HCT116 (cell line): Measurements from ENCODE around the gene TRIM24. TPM values are rescaled to one million over a fixed set of nuclear protein-coding genes. Genes with fewer than 3 reads are reported as not detected.

ENCODE experiments used
- ATAC-seq: fragments of 200-7000 bp; cut with Tn5 transposase; 2 replicates; pipeline ENCODE4 v1.9.1; 2020; ENCODE audit warnings: mild to moderate bottlenecking, moderate library complexity
- BruUV-seq: library from RNA; stranded (reverse); fragments of 400-500 nt; replicated peaks from 2 replicates; lab custom pipeline; 2021; lab: Mats Ljungman, UMichigan
- CTCF ChIA-PET: fragments of 300-600 bp; sonication (Branson Sonifier 250); formaldehyde crosslinking; loops from one replicate; lab custom pipeline; 2021; ENCODE audit warnings: antibody characterized with exemption; lab: Charles Lee
- POLR2A ChIA-PET: fragments of 300-600, 350-600 bp; sonication (Branson Sonifier 250); formaldehyde crosslinking; loops from one replicate; lab custom pipeline; 2021; ENCODE audit warnings: antibody characterized with exemption; lab: Charles Lee
- RAD21 ChIA-PET, 2 experiments: fragments of 300-600 bp; sonication (Branson Sonifier 250); formaldehyde crosslinking; loops; one replicate each; lab custom pipeline; 2023; ENCODE audit warnings: low total read pairs in 2 of 2; ENCODE audit not compliant: uncharacterized antibody in 2 of 2, unreplicated experiment in 2 of 2, low non-redundant PET in 1 of 2; lab: Charles Lee
- DNase-seq: peaks from one replicate; pipeline ENCODE4 v3.0.0-alpha.2; 2010; ENCODE audit warnings: low read depth, low spot score
- H2AFZ ChIP-seq: fragments of 200-600 bp; shearing (Covaris generic), sonication (generic); 2 replicates; pipeline ENCODE4 v1.6.1; 2017; ENCODE audit warnings: low read depth, mixed run types, mixed read lengths, antibody characterized with exemption, low read length; ENCODE audit not compliant: poor library complexity, severe bottlenecking
- H3K27ac ChIP-seq: 2 replicates; pipeline ENCODE4 v1.5.1; 2012; ENCODE audit warnings: low read depth, low read length
- H3K27me3 ChIP-seq: fragments of 200-600 bp; sonication (generic); 2 replicates; pipeline ENCODE4 v1.6.1; 2016; ENCODE audit warnings: mixed run types, low read length, mixed read lengths; ENCODE audit not compliant: insufficient read depth
- H3K36me3 ChIP-seq, 2 experiments: fragments of 200-500 bp in 1 of 2; fragments of 200-600 bp in 1 of 2; sonication (Bioruptor generic) in 1 of 2; sonication (generic) in 1 of 2; 2 replicates each; pipeline versions ENCODE4 v1.5.1 to v1.6.1; 2014 to 2016; ENCODE audit warnings: low read length in 2 of 2, inconsistent platforms in 1 of 2, mixed read lengths in 1 of 2, mixed run types in 1 of 2; ENCODE audit not compliant: insufficient read depth in 2 of 2, control insufficient read depth in 1 of 2
- H3K4me1 ChIP-seq, 2 experiments: fragments of 200-600 bp in 1 of 2; sonication (generic) in 1 of 2; 2 replicates each; pipeline versions ENCODE4 v1.5.1 to v1.6.1; 2012 to 2017; ENCODE audit warnings: low read length in 2 of 2, inconsistent platforms in 1 of 2, mild to moderate bottlenecking in 1 of 2, mixed read lengths in 1 of 2, mixed run types in 1 of 2, moderate library complexity in 1 of 2; ENCODE audit not compliant: insufficient read depth in 2 of 2, control insufficient read depth in 1 of 2
- H3K4me2 ChIP-seq: fragments of 200-600 bp; sonication (generic); 2 replicates; pipeline ENCODE4 v1.6.1; 2017; ENCODE audit warnings: mixed run types, low read length, mixed read lengths
- H3K4me3 ChIP-seq, 2 experiments: fragments of 200-600 bp in 1 of 2; sonication (generic) in 1 of 2; replicated peaks in 1 of 2; 2 replicates each; pipeline ENCODE4 v1.5.1; 2011 to 2016; ENCODE audit warnings: low read length in 2 of 2, control low read depth in 1 of 2, low read depth in 1 of 2, mild to moderate bottlenecking in 1 of 2, mixed read lengths in 1 of 2, mixed run types in 1 of 2
- H3K79me2 ChIP-seq: fragments of 200-600 bp; sonication (generic); 2 replicates; pipeline ENCODE4 v1.6.1; 2017; ENCODE audit warnings: mild to moderate bottlenecking, mixed run types, low read length, moderate library complexity, mixed read lengths; ENCODE audit not compliant: insufficient read depth
- H3K9ac ChIP-seq: fragments of 200-600 bp; sonication (generic); 2 replicates; pipeline ENCODE4 v1.6.1; 2016; ENCODE audit warnings: low read length, mixed read lengths
- H3K9me2 ChIP-seq: fragments of 200-600 bp; sonication (generic), shearing (Covaris generic); 2 replicates; pipeline ENCODE4 v1.6.1; 2017; ENCODE audit warnings: mixed run types, mild to moderate bottlenecking, moderate library complexity; ENCODE audit not compliant: insufficient read depth
- H3K9me3 ChIP-seq, 2 experiments: fragments of 200-500 bp in 1 of 2; fragments of 200-600 bp in 1 of 2; sonication (Bioruptor generic) in 1 of 2; sonication (generic) in 1 of 2; 2 replicates each; pipeline ENCODE4 v1.6.1; 2014 to 2017; ENCODE audit warnings: low read length in 2 of 2, mixed read lengths in 2 of 2, inconsistent platforms in 1 of 2, low read depth in 1 of 2, mild to moderate bottlenecking in 1 of 2, mixed run types in 1 of 2, moderate library complexity in 1 of 2; ENCODE audit not compliant: control insufficient read depth in 1 of 2, insufficient read depth in 1 of 2
- H4K20me1 ChIP-seq: fragments of 200-600 bp; sonication (generic), shearing (Covaris generic); 2 replicates; pipeline ENCODE4 v1.6.1; 2017; ENCODE audit warnings: mixed run types, mild to moderate bottlenecking, moderate library complexity; ENCODE audit not compliant: insufficient read depth
- CBX3 ChIP-seq: IDR thresholded peaks from 2 replicates; pipeline ENCODE4 v1.6.1; 2012; ENCODE audit warnings: low read depth
- EGR1 ChIP-seq: IDR thresholded peaks from 2 replicates; pipeline ENCODE4 v1.6.1; 2012; ENCODE audit warnings: low read depth
- ELF1 ChIP-seq: IDR thresholded peaks from 2 replicates; pipeline ENCODE4 v1.6.1; 2012; ENCODE audit warnings: low read depth, borderline replicate concordance
- EZH2 ChIP-seq: fragments of 200-600 bp; sonication (generic); IDR thresholded peaks from 2 replicates; pipeline ENCODE4 v1.6.1; 2017; ENCODE audit warnings: antibody characterized with exemption, mixed run types
- EZH2phosphoT487 ChIP-seq: fragments of 200-600 bp; IDR thresholded peaks from 2 replicates; pipeline ENCODE4 v1.6.1; 2018; ENCODE audit warnings: antibody characterized with exemption, borderline replicate concordance
- FOSL1 ChIP-seq: IDR thresholded peaks from 2 replicates; pipeline ENCODE4 v1.6.1; 2012; ENCODE audit warnings: low read depth
- JUND ChIP-seq: IDR thresholded peaks from 2 replicates; pipeline ENCODE4 v1.6.1; 2012
- POLR2A ChIP-seq: IDR thresholded peaks from 2 replicates; pipeline ENCODE4 v1.7.0; 2011; ENCODE audit warnings: borderline replicate concordance; ENCODE audit not compliant: insufficient read depth, insufficient read length; ENCODE audit errors: extremely low read depth
- SIN3A ChIP-seq: IDR thresholded peaks from 2 replicates; pipeline ENCODE4 v1.6.1; 2012; ENCODE audit warnings: low read depth
- SP1 ChIP-seq: IDR thresholded peaks from 2 replicates; pipeline ENCODE4 v1.6.1; 2012; ENCODE audit warnings: low read depth
- ZFX ChIP-seq: fragments of 450-650 bp; IDR thresholded peaks from 2 replicates; pipeline ENCODE4 v1.6.1; 2017
- intact Hi-C: fragments of 100-400 bp; cut with micrococcal nuclease; formaldehyde crosslinking; loops from 2 replicates; pipeline ENCODE4 v1.10.0; 2022
- total RNA-seq: library from RNA; stranded (reverse); gene quantifications from one replicate; pipeline ENCODE4 v1.2.1, GENCODE V29; 2021; ENCODE audit not compliant: unreplicated experiment
- TF ChIP-seq, protein P1 (sequence below): IDR thresholded peaks from 2 replicates; pipeline ENCODE4 v1.6.1; 2012
- TF ChIP-seq, protein P2 (sequence below): IDR thresholded peaks from 2 replicates; pipeline ENCODE4 v1.6.1; 2012; ENCODE audit warnings: low read depth
- TF ChIP-seq, protein P3 (sequence below), 3 experiments: fragments of 200-600 bp in 1 of 3; sonication (generic) in 1 of 3; IDR thresholded peaks in 2 of 3; conservative IDR thresholded peaks in 1 of 3; 2 replicates each; pipeline ENCODE4 v1.5.1; 2012 to 2017; ENCODE audit warnings: low read depth in 2 of 3, low read length in 2 of 3, antibody characterized with exemption in 1 of 3, borderline replicate concordance in 1 of 3, control low read depth in 1 of 3, mild to moderate bottlenecking in 1 of 3, mixed read lengths in 1 of 3, mixed run types in 1 of 3, moderate library complexity in 1 of 3; ENCODE audit not compliant: insufficient read depth in 1 of 3
- TF ChIP-seq, protein P4 (sequence below): IDR thresholded peaks from 2 replicates; pipeline ENCODE4 v1.6.1; 2011; ENCODE audit warnings: mild to moderate bottlenecking, low read length, moderate library complexity; ENCODE audit not compliant: insufficient replicate concordance; ENCODE audit errors: extremely low read depth

The TRIM24 gene
- total RNA-seq, 1 experiment from 2014 or later = 12.8 TPM

DNA sequence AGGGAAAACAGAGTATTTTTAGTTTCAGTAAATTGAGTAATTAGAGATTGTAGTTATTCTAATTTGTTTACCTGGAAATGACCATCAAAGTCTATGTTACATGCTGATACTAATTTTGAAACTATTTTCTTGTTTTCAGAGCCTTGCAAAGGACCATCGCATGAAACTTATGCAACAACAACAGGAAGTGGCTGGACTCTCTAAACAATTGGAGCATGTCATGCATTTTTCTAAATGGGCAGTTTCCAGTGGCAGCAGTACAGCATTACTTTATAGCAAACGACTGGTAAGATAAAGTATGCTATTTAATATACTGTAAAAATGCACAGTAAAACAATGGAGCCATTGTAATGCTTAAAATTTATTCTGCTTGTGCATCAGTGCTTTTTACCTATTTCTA, 78.5 kb downstream of the TRIM24 start:
- H3K36me3 ChIP-seq = no peaks in the 10 kb centered on the region
- no peaks in the 10 kb centered on the region for H3K4me1 ChIP-seq
- H3K9me3 ChIP-seq = no peaks in the 10 kb centered on the region
- H3K27ac ChIP-seq = no peak overlapping the region
- ChIA-PET POLR2A (no interaction called here), CTCF (no interaction called here), RAD21 (no interaction called here)
- no peak overlapping the region for H2AFZ ChIP-seq
- no peaks in the 10 kb centered on the region for H4K20me1 ChIP-seq
- BruUV-seq = no TSS peak
- no peaks in the 10 kb centered on the region for H3K79me2 ChIP-seq
- no peaks in the 10 kb centered on the region for H3K27me3 ChIP-seq
- ATAC-seq = no peak
- no peak overlapping the region for H3K4me3 ChIP-seq
- TF ChIP-seq POLR2A (no peak), SIN3A (no peak), EGR1 (no peak), EZH2 (no peak), SP1 (no peak), ELF1 (no peak), JUND (no peak), EZH2phosphoT487 (no peak), ZFX (no peak), CBX3 (no peak), FOSL1 (no peak)
- TF ChIP-seq, protein P1, sequence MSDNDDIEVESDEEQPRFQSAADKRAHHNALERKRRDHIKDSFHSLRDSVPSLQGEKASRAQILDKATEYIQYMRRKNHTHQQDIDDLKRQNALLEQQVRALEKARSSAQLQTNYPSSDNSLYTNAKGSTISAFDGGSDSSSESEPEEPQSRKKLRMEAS = no peak
- TF ChIP-seq, protein P2, sequence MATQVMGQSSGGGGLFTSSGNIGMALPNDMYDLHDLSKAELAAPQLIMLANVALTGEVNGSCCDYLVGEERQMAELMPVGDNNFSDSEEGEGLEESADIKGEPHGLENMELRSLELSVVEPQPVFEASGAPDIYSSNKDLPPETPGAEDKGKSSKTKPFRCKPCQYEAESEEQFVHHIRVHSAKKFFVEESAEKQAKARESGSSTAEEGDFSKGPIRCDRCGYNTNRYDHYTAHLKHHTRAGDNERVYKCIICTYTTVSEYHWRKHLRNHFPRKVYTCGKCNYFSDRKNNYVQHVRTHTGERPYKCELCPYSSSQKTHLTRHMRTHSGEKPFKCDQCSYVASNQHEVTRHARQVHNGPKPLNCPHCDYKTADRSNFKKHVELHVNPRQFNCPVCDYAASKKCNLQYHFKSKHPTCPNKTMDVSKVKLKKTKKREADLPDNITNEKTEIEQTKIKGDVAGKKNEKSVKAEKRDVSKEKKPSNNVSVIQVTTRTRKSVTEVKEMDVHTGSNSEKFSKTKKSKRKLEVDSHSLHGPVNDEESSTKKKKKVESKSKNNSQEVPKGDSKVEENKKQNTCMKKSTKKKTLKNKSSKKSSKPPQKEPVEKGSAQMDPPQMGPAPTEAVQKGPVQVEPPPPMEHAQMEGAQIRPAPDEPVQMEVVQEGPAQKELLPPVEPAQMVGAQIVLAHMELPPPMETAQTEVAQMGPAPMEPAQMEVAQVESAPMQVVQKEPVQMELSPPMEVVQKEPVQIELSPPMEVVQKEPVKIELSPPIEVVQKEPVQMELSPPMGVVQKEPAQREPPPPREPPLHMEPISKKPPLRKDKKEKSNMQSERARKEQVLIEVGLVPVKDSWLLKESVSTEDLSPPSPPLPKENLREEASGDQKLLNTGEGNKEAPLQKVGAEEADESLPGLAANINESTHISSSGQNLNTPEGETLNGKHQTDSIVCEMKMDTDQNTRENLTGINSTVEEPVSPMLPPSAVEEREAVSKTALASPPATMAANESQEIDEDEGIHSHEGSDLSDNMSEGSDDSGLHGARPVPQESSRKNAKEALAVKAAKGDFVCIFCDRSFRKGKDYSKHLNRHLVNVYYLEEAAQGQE = no peak
- TF ChIP-seq, protein P3, sequence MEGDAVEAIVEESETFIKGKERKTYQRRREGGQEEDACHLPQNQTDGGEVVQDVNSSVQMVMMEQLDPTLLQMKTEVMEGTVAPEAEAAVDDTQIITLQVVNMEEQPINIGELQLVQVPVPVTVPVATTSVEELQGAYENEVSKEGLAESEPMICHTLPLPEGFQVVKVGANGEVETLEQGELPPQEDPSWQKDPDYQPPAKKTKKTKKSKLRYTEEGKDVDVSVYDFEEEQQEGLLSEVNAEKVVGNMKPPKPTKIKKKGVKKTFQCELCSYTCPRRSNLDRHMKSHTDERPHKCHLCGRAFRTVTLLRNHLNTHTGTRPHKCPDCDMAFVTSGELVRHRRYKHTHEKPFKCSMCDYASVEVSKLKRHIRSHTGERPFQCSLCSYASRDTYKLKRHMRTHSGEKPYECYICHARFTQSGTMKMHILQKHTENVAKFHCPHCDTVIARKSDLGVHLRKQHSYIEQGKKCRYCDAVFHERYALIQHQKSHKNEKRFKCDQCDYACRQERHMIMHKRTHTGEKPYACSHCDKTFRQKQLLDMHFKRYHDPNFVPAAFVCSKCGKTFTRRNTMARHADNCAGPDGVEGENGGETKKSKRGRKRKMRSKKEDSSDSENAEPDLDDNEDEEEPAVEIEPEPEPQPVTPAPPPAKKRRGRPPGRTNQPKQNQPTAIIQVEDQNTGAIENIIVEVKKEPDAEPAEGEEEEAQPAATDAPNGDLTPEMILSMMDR (IDR thresholded peaks at IDR 0.05 in 2 of 3, conservative IDR thresholded peaks at IDR 0.05 in 1 of 3; ENCODE audit: borderline replicate concordance in 1 of 3, insufficient read depth in 1 of 3, low read depth in 2 of 3, low read length in 2 of 3) = no peak
- TF ChIP-seq, protein P4, sequence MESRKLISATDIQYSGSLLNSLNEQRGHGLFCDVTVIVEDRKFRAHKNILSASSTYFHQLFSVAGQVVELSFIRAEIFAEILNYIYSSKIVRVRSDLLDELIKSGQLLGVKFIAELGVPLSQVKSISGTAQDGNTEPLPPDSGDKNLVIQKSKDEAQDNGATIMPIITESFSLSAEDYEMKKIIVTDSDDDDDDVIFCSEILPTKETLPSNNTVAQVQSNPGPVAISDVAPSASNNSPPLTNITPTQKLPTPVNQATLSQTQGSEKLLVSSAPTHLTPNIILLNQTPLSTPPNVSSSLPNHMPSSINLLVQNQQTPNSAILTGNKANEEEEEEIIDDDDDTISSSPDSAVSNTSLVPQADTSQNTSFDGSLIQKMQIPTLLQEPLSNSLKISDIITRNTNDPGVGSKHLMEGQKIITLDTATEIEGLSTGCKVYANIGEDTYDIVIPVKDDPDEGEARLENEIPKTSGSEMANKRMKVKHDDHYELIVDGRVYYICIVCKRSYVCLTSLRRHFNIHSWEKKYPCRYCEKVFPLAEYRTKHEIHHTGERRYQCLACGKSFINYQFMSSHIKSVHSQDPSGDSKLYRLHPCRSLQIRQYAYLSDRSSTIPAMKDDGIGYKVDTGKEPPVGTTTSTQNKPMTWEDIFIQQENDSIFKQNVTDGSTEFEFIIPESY = no peak
- DNase-seq = no peak
- no peak overlapping the region for H3K9ac ChIP-seq
- intact Hi-C loops = no loop called here
- no peaks in the 10 kb centered on the region for H3K9me2 ChIP-seq
- H3K4me2 ChIP-seq = no peak overlapping the region
